ENCODE results near the gene CRYBG1. TPM values are rescaled to one million over a fixed set of nuclear protein-coding genes. Genes with fewer than 3 reads are reported as not detected.
A peak's percentile ranks its signal among the peaks of the same experiment; 100 is the strongest.

The CRYBG1 gene
- total RNA-seq, 1 experiment from 2014 or later = 10.1 TPM

DNA sequence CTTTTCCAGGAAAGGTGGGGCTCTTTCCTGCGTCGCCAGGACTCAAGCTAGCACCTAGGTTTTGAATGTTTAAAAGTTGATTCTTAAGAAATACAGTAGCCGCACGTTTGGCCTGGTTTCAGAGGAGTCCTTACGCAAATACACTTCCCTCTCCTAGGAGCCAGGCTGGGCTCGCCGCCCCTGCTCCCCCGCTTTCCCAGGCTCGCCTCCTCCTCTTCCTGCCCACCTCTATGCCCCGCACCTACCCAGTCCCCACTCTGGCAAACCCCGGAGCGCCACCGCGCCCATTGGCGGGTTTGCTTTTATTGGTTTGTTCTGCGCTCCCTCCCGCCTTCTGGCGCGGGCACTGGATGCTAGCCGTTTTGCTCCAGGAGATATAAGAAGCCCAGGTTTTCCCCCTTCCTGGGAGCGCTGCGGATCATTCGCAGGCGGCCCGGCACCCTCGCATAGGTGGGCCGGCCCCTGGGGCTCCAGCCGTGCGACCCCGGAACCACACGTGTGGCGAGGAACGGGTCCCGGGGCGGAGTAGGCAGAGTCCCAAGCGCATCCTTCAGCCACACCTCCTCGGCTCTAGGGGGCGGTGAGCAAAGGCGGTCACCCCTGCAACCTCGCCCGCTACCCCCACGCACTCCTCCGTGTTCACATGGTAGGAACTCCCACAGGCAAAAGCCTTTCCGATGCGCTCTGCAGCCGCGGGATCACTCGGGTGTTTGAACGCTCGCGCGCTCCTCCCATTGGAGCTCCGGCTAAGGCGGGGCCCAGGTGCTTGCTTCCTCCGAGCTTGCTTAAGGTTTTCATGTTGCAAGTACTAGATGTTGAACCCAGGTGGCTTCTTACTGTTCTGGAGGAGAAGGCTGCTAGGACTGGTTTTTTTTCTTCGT lies 149.8 kb downstream of the CRYBG1 start:
- peaks cover 31% of the 10 kb centered on the region for H3K4me1 Mint-ChIP-seq
- ChIA-PET POLR2A (interaction anchor here (0.7 kb wide), 1 partner anchor 150 kb away, joined by 3 read pairs; the partner anchor contains the start of gene CRYBG1), CTCF (interaction anchor here (0.7 to 4.7 kb wide), 12 partner anchors 27 to 518 kb away, joined by 3 to 40 read pairs (median 5); partner anchors contain the start of genes CRYBG1 and MTRES1)
- H3K4me3 Mint-ChIP-seq = peak overlapping the region; percentile 88
- DNase-seq (ENCODE audit: low spot score) = peak; percentile 65
- H3K9me3 Mint-ChIP-seq = no peaks in the 10 kb centered on the region
- TF ChIP-seq OVOL2 (CRISPR knock-in tag; IDR thresholded peaks at IDR 0.05; ENCODE audit: borderline replicate concordance) = no peak
- peak; percentile 61 for TF ChIP-seq MAX (CRISPR knock-in tag; IDR thresholded peaks at IDR 0.05)
- TF ChIP-seq ARID4B (CRISPR knock-in tag; IDR thresholded peaks at IDR 0.05; ENCODE audit: borderline replicate concordance) = 0 out of 2 replicates have a peak, but pooled peaks have one; percentile 43
- TF ChIP-seq TP53 (CRISPR knock-in tag; IDR thresholded peaks at IDR 0.05) = 0 out of 2 replicates have a peak, but pooled peaks have one; percentile 40
- TF ChIP-seq, protein P1, sequence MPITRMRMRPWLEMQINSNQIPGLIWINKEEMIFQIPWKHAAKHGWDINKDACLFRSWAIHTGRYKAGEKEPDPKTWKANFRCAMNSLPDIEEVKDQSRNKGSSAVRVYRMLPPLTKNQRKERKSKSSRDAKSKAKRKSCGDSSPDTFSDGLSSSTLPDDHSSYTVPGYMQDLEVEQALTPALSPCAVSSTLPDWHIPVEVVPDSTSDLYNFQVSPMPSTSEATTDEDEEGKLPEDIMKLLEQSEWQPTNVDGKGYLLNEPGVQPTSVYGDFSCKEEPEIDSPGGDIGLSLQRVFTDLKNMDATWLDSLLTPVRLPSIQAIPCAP (CRISPR knock-in tag; IDR thresholded peaks at IDR 0.05) = 0 out of 2 replicates have a peak, but pooled peaks have one; percentile 27
- TF ChIP-seq HMGXB4 (CRISPR knock-in tag; IDR thresholded peaks at IDR 0.05) = peak; percentile 54; the same call in 1 of the 2 replicates
- H3K27me3 Mint-ChIP-seq (ENCODE audit: low read depth) = peaks cover 76% of the 10 kb centered on the region
- H3K36me3 Mint-ChIP-seq = no peaks in the 10 kb centered on the region
- ATAC-seq = peak; percentile 40
- no peak overlapping the region for H3K27ac Mint-ChIP-seq

DNA sequence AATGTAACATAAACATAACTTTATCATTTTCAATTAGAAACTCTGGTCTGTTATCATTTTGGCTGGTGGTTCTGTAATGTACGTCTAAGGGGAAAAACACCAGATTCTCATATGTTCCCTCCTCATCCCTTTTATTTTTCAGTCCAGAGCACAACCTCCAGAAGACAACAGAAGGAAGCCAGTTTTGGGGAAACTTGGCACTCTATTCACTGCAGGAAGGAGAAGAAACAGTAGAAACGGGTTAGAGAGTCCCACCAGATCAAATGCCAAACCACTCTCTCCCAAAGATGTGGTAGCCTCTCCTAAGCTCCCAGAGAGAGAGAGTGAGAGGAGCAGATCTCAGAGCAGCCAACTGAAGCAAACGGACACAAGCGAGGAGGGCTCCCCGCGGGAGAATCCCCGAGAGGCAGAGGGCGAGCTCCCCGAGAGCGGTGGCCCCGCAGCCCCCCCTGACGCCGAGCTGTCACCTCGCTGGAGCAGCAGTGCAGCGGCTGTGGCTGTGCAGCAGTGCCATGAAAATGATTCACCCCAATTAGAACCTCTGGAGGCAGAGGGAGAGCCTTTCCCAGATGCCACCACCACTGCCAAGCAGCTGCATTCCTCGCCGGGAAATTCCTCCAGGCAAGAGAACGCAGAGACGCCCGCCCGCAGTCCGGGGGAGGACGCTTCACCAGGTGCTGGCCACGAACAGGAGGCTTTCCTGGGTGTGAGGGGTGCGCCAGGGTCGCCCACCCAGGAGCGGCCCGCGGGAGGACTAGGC lies 151.0 kb downstream of the CRYBG1 start:
- Mint-ChIP-seq H3K27ac (no peak overlapping the region), H3K9me3 (no peaks in the 10 kb centered on the region), H3K27me3 (ENCODE audit: low read depth) (peaks cover 76% of the 10 kb centered on the region), H3K36me3 (no peaks in the 10 kb centered on the region), H3K4me1 (peaks cover 31% of the 10 kb centered on the region), H3K4me3 (peak overlapping the region; percentile 88)
- ChIA-PET CTCF (interaction anchor here (0.7 to 4.7 kb wide), 12 partner anchors 11 to 516 kb away, joined by 3 to 40 read pairs (median 6); partner anchors contain the start of gene CRYBG1), POLR2A (interaction anchor here (1.5 kb wide), 1 partner anchor 27 kb away, joined by 4 read pairs; no protein-coding TSS in a partner anchor)
- DNase-seq (ENCODE audit: low spot score) = peak; percentile 50
- peak; percentile 13 for ATAC-seq
- TF ChIP-seq SP1 (CRISPR knock-in tag; conservative IDR thresholded peaks at IDR 0.05) = 0 out of 2 replicates have a peak, but pooled peaks have one; percentile 19
- no peak for TF ChIP-seq ZNF416 (CRISPR knock-in tag; IDR thresholded peaks at IDR 0.05)

All from WTC11 (cell line).